HCT116 (cell line): Measurements from ENCODE around the gene CNTNAP5.

ENCODE experiments used
- EZH2 ChIP-seq: fragments of 200-600 bp; sonication (generic); IDR thresholded peaks from 2 replicates; pipeline ENCODE4 v1.6.1; 2017; ENCODE audit warnings: antibody characterized with exemption, mixed run types
- EZH2phosphoT487 ChIP-seq: fragments of 200-600 bp; IDR thresholded peaks from 2 replicates; pipeline ENCODE4 v1.6.1; 2018; ENCODE audit warnings: antibody characterized with exemption, borderline replicate concordance
- POLR2A ChIP-seq: IDR thresholded peaks from 2 replicates; pipeline ENCODE4 v1.7.0; 2011; ENCODE audit warnings: borderline replicate concordance; ENCODE audit not compliant: insufficient read depth, insufficient read length; ENCODE audit errors: extremely low read depth
- POLR2AphosphoS5 ChIP-seq: IDR thresholded peaks from 2 replicates; pipeline ENCODE4 v1.6.1; 2011; ENCODE audit warnings: mild to moderate bottlenecking, low read depth, low read length, moderate library complexity
- RAD21 ChIP-seq: IDR thresholded peaks from 2 replicates; pipeline ENCODE4 v1.6.1; 2012; ENCODE audit warnings: low read depth, mild to moderate bottlenecking
- SIN3A ChIP-seq: IDR thresholded peaks from 2 replicates; pipeline ENCODE4 v1.6.1; 2012; ENCODE audit warnings: low read depth
- TF ChIP-seq, protein P1 (sequence below), 3 experiments: fragments of 200-600 bp in 1 of 3; sonication (generic) in 1 of 3; IDR thresholded peaks in 2 of 3; conservative IDR thresholded peaks in 1 of 3; 2 replicates each; pipeline ENCODE4 v1.5.1; 2012 to 2017; ENCODE audit warnings: low read depth in 2 of 3, low read length in 2 of 3, antibody characterized with exemption in 1 of 3, borderline replicate concordance in 1 of 3, control low read depth in 1 of 3, mild to moderate bottlenecking in 1 of 3, mixed read lengths in 1 of 3, mixed run types in 1 of 3, moderate library complexity in 1 of 3; ENCODE audit not compliant: insufficient read depth in 1 of 3
- TF ChIP-seq, protein P2 (sequence below): IDR thresholded peaks from 2 replicates; pipeline ENCODE4 v1.6.1; 2012; ENCODE audit warnings: low read depth
- TF ChIP-seq, protein P3 (sequence below): IDR thresholded peaks from 2 replicates; pipeline ENCODE4 v1.6.1; 2011; ENCODE audit warnings: mild to moderate bottlenecking, low read length, moderate library complexity; ENCODE audit not compliant: insufficient replicate concordance; ENCODE audit errors: extremely low read depth
- TF ChIP-seq, protein P4 (sequence below): IDR thresholded peaks from 2 replicates; pipeline ENCODE4 v1.6.1; 2012

DNA sequence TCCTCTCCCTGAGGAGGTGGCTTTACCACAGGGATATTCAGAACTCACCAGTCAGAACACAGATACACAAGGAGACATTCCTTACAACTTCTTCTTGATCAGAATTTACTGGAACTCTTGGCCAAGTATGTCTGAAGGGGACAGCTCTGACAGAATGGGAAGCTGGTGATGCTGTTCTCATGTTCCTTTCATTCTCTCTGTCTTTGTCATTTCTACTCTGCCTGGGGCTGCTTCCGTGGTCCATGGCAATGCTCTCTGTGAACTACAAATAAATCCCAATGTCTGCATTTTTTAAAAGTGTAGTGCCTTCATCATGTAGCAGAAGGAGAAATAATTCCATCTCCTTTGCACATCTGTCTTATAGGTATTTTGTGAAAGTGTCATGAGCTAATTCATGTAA, 730.3 kb downstream of the CNTNAP5 start:
- TF ChIP-seq, protein P1, sequence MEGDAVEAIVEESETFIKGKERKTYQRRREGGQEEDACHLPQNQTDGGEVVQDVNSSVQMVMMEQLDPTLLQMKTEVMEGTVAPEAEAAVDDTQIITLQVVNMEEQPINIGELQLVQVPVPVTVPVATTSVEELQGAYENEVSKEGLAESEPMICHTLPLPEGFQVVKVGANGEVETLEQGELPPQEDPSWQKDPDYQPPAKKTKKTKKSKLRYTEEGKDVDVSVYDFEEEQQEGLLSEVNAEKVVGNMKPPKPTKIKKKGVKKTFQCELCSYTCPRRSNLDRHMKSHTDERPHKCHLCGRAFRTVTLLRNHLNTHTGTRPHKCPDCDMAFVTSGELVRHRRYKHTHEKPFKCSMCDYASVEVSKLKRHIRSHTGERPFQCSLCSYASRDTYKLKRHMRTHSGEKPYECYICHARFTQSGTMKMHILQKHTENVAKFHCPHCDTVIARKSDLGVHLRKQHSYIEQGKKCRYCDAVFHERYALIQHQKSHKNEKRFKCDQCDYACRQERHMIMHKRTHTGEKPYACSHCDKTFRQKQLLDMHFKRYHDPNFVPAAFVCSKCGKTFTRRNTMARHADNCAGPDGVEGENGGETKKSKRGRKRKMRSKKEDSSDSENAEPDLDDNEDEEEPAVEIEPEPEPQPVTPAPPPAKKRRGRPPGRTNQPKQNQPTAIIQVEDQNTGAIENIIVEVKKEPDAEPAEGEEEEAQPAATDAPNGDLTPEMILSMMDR (IDR thresholded peaks at IDR 0.05 in 2 of 3, conservative IDR thresholded peaks at IDR 0.05 in 1 of 3; ENCODE audit: borderline replicate concordance in 1 of 3, insufficient read depth in 1 of 3, low read depth in 2 of 3, low read length in 2 of 3), result no peak
- TF ChIP-seq, protein P2, sequence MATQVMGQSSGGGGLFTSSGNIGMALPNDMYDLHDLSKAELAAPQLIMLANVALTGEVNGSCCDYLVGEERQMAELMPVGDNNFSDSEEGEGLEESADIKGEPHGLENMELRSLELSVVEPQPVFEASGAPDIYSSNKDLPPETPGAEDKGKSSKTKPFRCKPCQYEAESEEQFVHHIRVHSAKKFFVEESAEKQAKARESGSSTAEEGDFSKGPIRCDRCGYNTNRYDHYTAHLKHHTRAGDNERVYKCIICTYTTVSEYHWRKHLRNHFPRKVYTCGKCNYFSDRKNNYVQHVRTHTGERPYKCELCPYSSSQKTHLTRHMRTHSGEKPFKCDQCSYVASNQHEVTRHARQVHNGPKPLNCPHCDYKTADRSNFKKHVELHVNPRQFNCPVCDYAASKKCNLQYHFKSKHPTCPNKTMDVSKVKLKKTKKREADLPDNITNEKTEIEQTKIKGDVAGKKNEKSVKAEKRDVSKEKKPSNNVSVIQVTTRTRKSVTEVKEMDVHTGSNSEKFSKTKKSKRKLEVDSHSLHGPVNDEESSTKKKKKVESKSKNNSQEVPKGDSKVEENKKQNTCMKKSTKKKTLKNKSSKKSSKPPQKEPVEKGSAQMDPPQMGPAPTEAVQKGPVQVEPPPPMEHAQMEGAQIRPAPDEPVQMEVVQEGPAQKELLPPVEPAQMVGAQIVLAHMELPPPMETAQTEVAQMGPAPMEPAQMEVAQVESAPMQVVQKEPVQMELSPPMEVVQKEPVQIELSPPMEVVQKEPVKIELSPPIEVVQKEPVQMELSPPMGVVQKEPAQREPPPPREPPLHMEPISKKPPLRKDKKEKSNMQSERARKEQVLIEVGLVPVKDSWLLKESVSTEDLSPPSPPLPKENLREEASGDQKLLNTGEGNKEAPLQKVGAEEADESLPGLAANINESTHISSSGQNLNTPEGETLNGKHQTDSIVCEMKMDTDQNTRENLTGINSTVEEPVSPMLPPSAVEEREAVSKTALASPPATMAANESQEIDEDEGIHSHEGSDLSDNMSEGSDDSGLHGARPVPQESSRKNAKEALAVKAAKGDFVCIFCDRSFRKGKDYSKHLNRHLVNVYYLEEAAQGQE, result no peak
- TF ChIP-seq RAD21 (no peak), EZH2phosphoT487 (no peak), EZH2 (no peak), POLR2A (no peak), POLR2AphosphoS5 (no peak), SIN3A (no peak)
- TF ChIP-seq, protein P3, sequence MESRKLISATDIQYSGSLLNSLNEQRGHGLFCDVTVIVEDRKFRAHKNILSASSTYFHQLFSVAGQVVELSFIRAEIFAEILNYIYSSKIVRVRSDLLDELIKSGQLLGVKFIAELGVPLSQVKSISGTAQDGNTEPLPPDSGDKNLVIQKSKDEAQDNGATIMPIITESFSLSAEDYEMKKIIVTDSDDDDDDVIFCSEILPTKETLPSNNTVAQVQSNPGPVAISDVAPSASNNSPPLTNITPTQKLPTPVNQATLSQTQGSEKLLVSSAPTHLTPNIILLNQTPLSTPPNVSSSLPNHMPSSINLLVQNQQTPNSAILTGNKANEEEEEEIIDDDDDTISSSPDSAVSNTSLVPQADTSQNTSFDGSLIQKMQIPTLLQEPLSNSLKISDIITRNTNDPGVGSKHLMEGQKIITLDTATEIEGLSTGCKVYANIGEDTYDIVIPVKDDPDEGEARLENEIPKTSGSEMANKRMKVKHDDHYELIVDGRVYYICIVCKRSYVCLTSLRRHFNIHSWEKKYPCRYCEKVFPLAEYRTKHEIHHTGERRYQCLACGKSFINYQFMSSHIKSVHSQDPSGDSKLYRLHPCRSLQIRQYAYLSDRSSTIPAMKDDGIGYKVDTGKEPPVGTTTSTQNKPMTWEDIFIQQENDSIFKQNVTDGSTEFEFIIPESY, result no peak
- TF ChIP-seq, protein P4, sequence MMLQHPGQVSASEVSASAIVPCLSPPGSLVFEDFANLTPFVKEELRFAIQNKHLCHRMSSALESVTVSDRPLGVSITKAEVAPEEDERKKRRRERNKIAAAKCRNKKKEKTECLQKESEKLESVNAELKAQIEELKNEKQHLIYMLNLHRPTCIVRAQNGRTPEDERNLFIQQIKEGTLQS, result no peak
